Stimulated activated memory B cell treated with anti-CD40 and anti-IgM and Interleukin-4, amounts not matched to agents 10 μg/mL and 1 μg/mL and 100 μg/mL, for 72 hours (primary cell): Measurements from ENCODE around the gene ZAP70.
"Not testable (repeated sequence)": the region's sequence is repeated elsewhere in the genome, so short reads cannot be mapped to it uniquely, and the experiment has no call there.

ENCODE experiments used
- ATAC-seq: fragments of 150-1000 bp; cut with Tn5 transposase; 2 replicates; pipeline ENCODE4 v1.10.0; 2021
- H3K27ac Mint-ChIP-seq: one replicate; pipeline ENCODE4 v1.8.0; 2022; ENCODE audit warnings: mild to moderate bottlenecking, mixed read lengths
- H3K27me3 Mint-ChIP-seq: one replicate; pipeline ENCODE4 v1.8.0; 2022; ENCODE audit warnings: mixed read lengths
- H3K36me3 Mint-ChIP-seq: one replicate; pipeline ENCODE4 v1.8.0; 2022; ENCODE audit warnings: mixed read lengths
- H3K4me1 Mint-ChIP-seq: one replicate; pipeline ENCODE4 v1.8.0; 2022; ENCODE audit warnings: mixed read lengths
- H3K4me3 Mint-ChIP-seq: one replicate; pipeline ENCODE4 v1.8.0; 2022; ENCODE audit warnings: mild to moderate bottlenecking, moderate library complexity, mixed read lengths
- H3K9me3 Mint-ChIP-seq: one replicate; pipeline ENCODE4 v1.8.0; 2022; ENCODE audit warnings: mixed read lengths

The ZAP70 gene

GRCh38 chr2:97713296-97714083, at the start of gene ZAP70:
ZAP70 (plus strand) TSS chr2:97713576; CDS start chr2:97724037, 10,461 bp downstream.
- H3K9me3 Mint-ChIP-seq = no peaks in the 10 kb centered on the region
- peaks cover 15% of the 10 kb centered on the region for H3K27me3 Mint-ChIP-seq
- ATAC-seq = no peak
- H3K4me1 Mint-ChIP-seq = peaks cover 20% of the 10 kb centered on the region
- H3K27ac Mint-ChIP-seq = peak within 1 kb of the TSS; percentile 42
- H3K36me3 Mint-ChIP-seq = no peaks in the 10 kb centered on the region
- peak within 1 kb of the TSS; percentile 22 for H3K4me3 Mint-ChIP-seq

DNA sequence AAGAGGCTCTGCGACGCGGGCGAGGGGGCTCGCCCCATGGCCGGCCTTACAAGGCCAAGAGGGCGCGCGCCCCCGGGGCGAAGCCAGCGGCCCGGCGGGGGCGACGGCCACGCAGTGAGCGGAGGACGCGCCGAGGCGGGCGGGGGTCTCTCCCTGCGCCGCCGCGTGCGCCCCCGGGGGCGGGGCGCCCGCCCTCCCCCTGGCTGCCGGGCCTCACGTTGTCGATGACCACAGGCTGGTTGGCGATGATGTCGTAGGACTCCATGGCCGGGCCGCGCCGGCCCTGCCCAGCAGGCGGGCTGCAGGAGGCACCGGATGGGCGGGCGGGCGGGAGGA, 49.8 kb upstream of the ZAP70 start:
- Mint-ChIP-seq H3K27me3 (no peaks in the 10 kb centered on the region), H3K27ac (peak overlapping the region; percentile 93), H3K4me1 (peaks cover 30% of the 10 kb centered on the region), H3K9me3 (no peaks in the 10 kb centered on the region), H3K4me3 (peak overlapping the region; percentile 93), H3K36me3 (peaks cover 9% of the 10 kb centered on the region)
- no peak for ATAC-seq

DNA sequence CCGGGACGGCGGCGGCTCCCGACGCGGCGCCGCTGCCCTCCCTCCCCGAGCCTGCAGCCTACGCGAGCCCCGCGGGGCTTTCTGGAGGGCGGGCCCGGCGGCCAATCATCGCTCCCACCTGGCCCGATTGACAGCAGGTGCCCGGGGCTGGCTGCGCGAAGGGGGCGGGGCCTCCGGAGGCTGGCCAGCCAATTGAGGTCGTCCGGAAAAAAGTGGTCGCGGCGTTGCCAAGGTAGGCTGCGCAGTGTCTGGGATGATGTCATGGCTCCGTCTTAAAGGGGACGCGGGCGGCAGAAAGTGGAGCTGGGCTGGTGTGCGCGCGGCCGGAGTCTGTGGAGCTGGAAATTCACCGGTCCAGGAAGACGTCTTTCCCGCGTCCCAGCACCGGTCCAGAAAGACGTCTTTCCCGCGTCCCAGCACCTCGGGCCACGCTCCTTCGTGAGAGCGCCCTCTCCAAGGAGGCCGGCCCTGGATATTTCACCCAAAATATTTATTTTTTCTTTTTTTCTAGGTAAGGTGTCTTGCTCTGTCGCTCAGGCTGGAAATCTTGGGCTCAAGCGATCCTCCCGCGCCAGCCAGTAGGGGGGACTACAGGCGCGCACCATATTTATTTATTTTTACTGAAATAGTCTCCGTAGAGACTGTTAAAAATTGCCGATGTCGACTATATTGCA, 49.3 kb upstream of the ZAP70 start, which contains the start of gene ACTR1B:
TSS of gene ACTR1B (minus strand) at position 83 of the 674 bp plus-strand sequence. CDS start 154 bp downstream, outside the sequence.
- Mint-ChIP-seq H3K27ac (peak within 1 kb of the TSS; percentile 93), H3K4me3 (peak within 1 kb of the TSS; percentile 93), H3K36me3 (peaks cover 8% of the 10 kb centered on the region), H3K4me1 (peaks cover 30% of the 10 kb centered on the region), H3K9me3 (no peaks in the 10 kb centered on the region), H3K27me3 (no peaks in the 10 kb centered on the region)
- peak; percentile 94 for ATAC-seq

- Mint-ChIP-seq H3K27me3 (no peaks in the 10 kb centered on the region), H3K4me1 (peaks cover 34% of the 10 kb centered on the region), H3K36me3 (peaks cover 7% of the 10 kb centered on the region), H3K27ac (peak overlapping the region; percentile 93), H3K9me3 (no peaks in the 10 kb centered on the region), H3K4me3 (peak overlapping the region; percentile 81)
- ATAC-seq = no peak
Observed at GRCh38 chr2:97664636-97664970, 48.8 kb upstream of the ZAP70 start.

- Mint-ChIP-seq H3K9me3 (no peaks in the 10 kb centered on the region), H3K4me1 (peaks cover 19% of the 10 kb centered on the region), H3K27me3 (peaks cover 6% of the 10 kb centered on the region), H3K4me3 (peak within 1 kb of the TSS; percentile 46), H3K27ac (peak within 1 kb of the TSS; percentile 70), H3K36me3 (no peaks in the 10 kb centered on the region)
- peak; percentile 76 for ATAC-seq
Observed at GRCh38 chr2:97669448-97669847, 43.9 kb upstream of the ZAP70 start, which contains the start of gene C2orf92. C2orf92 (plus strand) TSS chr2:97669713; CDS start chr2:97669789, 76 bp downstream.

DNA sequence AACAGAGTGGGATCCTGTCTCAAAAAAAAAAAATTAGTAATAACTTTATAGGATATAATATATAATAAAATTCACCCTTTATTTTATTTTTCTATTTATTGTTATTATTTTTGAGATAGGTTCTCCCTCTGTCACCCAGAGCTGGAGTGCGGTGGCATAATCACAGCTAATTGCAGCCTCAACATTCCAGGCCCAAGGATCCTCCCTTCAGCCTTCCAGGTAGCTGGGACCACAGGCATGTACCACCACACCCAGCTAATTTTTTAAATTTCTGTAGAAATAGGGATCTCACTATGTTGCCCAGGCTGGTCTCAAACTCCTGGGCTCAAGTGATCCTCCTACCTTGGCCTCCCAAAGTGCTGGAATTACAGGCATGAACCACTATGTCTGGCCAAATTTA, 42.9 kb upstream of the ZAP70 start:
- Mint-ChIP-seq H3K4me1 (peaks cover 26% of the 10 kb centered on the region), H3K36me3 (no peaks in the 10 kb centered on the region), H3K4me3 (no peak overlapping the region), H3K27me3 (peaks cover 6% of the 10 kb centered on the region), H3K27ac (no peak overlapping the region), H3K9me3 (no peaks in the 10 kb centered on the region)
- ATAC-seq = no peak

DNA sequence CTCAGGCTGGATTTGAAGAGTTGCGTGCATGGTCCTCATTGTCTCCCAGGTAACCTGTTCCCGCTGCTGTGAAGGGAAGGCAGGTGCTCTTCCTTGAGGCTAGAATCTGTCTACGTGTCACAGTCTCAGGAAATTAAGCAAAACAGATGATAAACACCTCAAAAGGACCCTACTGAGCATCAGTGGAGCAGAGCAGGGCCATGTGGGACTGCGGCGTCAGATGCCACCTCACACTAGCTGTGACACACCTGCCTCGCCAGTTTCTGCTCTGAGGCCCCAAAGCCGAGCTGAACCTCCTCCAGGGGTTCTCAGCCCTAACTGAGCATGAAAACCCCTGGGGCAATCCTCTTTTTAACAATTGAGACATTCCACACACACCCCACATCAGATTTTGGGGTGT, 41.9 kb upstream of the ZAP70 start:
- Mint-ChIP-seq H3K36me3 (no peaks in the 10 kb centered on the region), H3K27ac (no peak overlapping the region), H3K4me1 (peaks cover 26% of the 10 kb centered on the region), H3K27me3 (peaks cover 6% of the 10 kb centered on the region), H3K4me3 (no peak overlapping the region), H3K9me3 (no peaks in the 10 kb centered on the region)
- no peak for ATAC-seq

DNA sequence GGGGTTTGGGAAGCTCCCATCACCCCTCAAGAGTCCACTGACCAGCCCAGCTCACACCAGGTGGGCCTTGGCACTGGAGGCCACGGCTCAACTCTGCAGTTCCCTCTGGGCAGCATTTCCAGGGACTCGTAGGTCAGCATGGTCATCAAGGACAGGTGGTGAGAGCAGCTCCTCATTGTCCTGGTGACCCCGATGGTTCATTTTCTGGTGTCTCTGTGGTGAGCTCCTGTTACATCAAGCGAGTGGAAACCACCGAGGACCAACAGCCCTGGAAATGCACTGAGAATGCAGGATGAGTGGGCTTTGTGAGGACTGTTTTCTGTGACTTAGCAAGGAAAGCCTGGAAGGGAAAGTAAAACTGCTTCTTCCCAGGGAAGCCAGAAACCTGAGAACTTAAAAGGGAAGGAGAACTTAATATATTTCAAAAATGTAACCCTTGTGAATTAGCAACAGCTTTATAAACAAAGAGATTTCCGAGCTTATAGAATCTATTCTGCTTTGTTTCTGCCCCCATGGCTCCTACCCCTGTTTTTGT, 40.7 kb upstream of the ZAP70 start:
- not testable (repeated sequence) for H3K27me3 Mint-ChIP-seq, H3K9me3 Mint-ChIP-seq, ATAC-seq, H3K27ac Mint-ChIP-seq, H3K4me3 Mint-ChIP-seq, H3K36me3 Mint-ChIP-seq
- peaks cover 26% of the 10 kb centered on the region for H3K4me1 Mint-ChIP-seq

DNA sequence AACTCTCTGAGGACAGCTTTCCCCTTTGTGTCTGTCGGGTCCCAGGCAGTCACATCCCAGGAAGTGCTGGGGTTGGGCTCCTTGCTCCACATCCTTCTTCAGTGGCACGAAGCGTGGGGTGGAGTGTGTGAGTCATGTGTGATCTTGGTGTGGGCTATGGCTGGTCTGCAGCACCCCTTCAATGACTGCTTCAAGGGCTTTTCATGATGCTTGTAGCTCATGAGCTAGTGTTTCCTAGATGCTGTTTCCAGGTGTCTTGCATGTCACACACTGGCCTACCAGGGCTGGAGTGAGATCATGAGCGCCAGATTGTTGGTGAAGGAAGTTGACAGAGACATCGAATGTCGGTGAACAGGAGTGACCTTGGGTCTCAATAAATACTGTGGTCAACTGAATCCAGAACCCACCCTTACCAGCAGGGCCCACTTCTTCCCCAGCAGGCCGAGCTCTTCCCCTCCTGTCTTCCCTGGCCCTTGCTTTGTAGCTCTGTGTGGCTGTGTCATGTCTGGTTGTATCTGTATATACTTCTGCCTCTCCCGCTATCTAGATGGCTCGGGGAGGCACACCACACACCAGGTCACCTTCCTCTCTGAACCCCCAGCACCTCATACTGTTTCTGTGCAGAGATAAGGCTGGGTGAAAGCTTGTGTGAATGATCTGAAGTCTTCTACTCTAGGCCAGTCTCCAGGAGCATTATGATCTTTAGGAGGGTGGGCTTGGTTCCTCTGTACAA, 40.0 kb upstream of the ZAP70 start:
- Mint-ChIP-seq H3K27me3 (peaks cover 6% of the 10 kb centered on the region), H3K4me3 (no peak overlapping the region), H3K36me3 (no peaks in the 10 kb centered on the region), H3K27ac (no peak overlapping the region), H3K9me3 (no peaks in the 10 kb centered on the region), H3K4me1 (peaks cover 26% of the 10 kb centered on the region)
- peak; percentile 37 for ATAC-seq

GRCh38 chr2:97673915-97674283, 39.5 kb upstream of the ZAP70 start:
- ATAC-seq = peak; percentile 76
- Mint-ChIP-seq H3K27me3 (peaks cover 6% of the 10 kb centered on the region), H3K36me3 (no peaks in the 10 kb centered on the region), H3K4me3 (no peak overlapping the region), H3K27ac (no peak overlapping the region), H3K9me3 (no peaks in the 10 kb centered on the region), H3K4me1 (peaks cover 26% of the 10 kb centered on the region)

- H3K4me1 Mint-ChIP-seq = peaks cover 21% of the 10 kb centered on the region
- no peak overlapping the region for H3K4me3 Mint-ChIP-seq
- H3K9me3 Mint-ChIP-seq = peaks cover 3% of the 10 kb centered on the region
- H3K36me3 Mint-ChIP-seq = no peaks in the 10 kb centered on the region
- no peak for ATAC-seq
- H3K27me3 Mint-ChIP-seq = peaks cover 6% of the 10 kb centered on the region
- H3K27ac Mint-ChIP-seq = no peak overlapping the region
Observed at GRCh38 chr2:97675430-97676113, 37.8 kb upstream of the ZAP70 start.

- H3K4me1 Mint-ChIP-seq = peaks cover 21% of the 10 kb centered on the region
- ATAC-seq = no peak
- peaks cover 6% of the 10 kb centered on the region for H3K27me3 Mint-ChIP-seq
- peaks cover 3% of the 10 kb centered on the region for H3K9me3 Mint-ChIP-seq
- no peak overlapping the region for H3K27ac Mint-ChIP-seq
- H3K4me3 Mint-ChIP-seq = no peak overlapping the region
- H3K36me3 Mint-ChIP-seq = no peaks in the 10 kb centered on the region
Observed at GRCh38 chr2:97676620-97677019, 36.8 kb upstream of the ZAP70 start.

DNA sequence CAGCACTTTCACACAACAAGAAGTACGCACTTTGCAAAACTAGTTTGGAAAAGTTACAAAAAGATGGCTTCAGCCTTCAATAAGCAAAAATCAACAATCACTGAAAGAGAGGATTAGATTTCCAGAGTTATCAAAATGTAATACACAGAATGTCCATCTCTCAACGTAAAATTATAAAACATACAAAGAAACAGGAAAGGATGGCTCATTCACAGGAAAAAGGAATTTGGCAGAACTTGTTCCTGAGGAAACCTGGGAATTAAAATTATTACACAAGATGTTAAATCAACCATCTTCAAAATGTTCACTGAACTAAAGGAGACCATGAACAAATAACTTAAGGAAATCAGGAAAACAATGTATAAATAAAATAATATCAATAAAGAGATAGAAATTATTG, 35.9 kb upstream of the ZAP70 start:
- Mint-ChIP-seq H3K36me3 (no peaks in the 10 kb centered on the region), H3K4me1 (peaks cover 21% of the 10 kb centered on the region), H3K9me3 (peaks cover 3% of the 10 kb centered on the region), H3K4me3 (no peak overlapping the region), H3K27me3 (peaks cover 6% of the 10 kb centered on the region), H3K27ac (no peak overlapping the region)
- ATAC-seq = no peak

- Mint-ChIP-seq H3K27ac (no peak overlapping the region), H3K27me3 (peaks cover 4% of the 10 kb centered on the region), H3K36me3 (no peaks in the 10 kb centered on the region), H3K4me1 (peaks cover 17% of the 10 kb centered on the region), H3K9me3 (peaks cover 3% of the 10 kb centered on the region), H3K4me3 (no peak overlapping the region)
- ATAC-seq = no peak
Observed at GRCh38 chr2:97678298-97678697, 35.1 kb upstream of the ZAP70 start.

GRCh38 chr2:97687235-97687634, 26.1 kb upstream of the ZAP70 start:
- H3K9me3 Mint-ChIP-seq, H3K4me3 Mint-ChIP-seq, H3K4me1 Mint-ChIP-seq, ATAC-seq, H3K27ac Mint-ChIP-seq, H3K36me3 Mint-ChIP-seq: not testable (repeated sequence)
- H3K27me3 Mint-ChIP-seq = peaks cover 10% of the 10 kb centered on the region
